PC-3 (cell line): ENCODE results near the gene COL2A1. TPM values are rescaled to one million over a fixed set of nuclear protein-coding genes. Genes with fewer than 3 reads are reported as not detected.
A peak's percentile ranks its signal among the peaks of the same experiment; 100 is the strongest.
"Not testable (repeated sequence)": the region's sequence is repeated elsewhere in the genome, so short reads cannot be mapped to it uniquely, and the experiment has no call there.

Source experiments
- ATAC-seq: fragments of 200-7000 bp; cut with Tn5 transposase; 2 replicates; pipeline ENCODE4 v1.9.1; 2020; ENCODE audit warnings: mild to moderate bottlenecking, moderate library complexity
- BruUV-seq: library from RNA; stranded (reverse); fragments of 400-500 nt; replicated peaks from 2 replicates; lab custom pipeline; 2021; lab: Mats Ljungman, UMichigan
- CTCF ChIA-PET: fragments of 300-600 bp; sonication (Branson Sonifier 250); formaldehyde crosslinking; loops from one replicate; lab custom pipeline; 2022; ENCODE audit warnings: antibody characterized with exemption; lab: Charles Lee
- POLR2A ChIA-PET: fragments of 300-600 bp; sonication (Branson Sonifier 250); formaldehyde crosslinking; loops from one replicate; lab custom pipeline; 2022; ENCODE audit warnings: antibody characterized with exemption; ENCODE audit not compliant: unreplicated experiment; lab: Charles Lee
- DNase-seq: peaks from one replicate; pipeline ENCODE4 v3.0.0-alpha.2; 2015
- H2AFZ ChIP-seq: fragments of 300-600 bp; sonication (generic); 2 replicates; pipeline ENCODE4 v1.6.0; 2016; ENCODE audit warnings: antibody characterized with exemption, low read length
- H3F3A ChIP-seq: fragments of 300-600 bp; sonication (generic); one replicate; pipeline ENCODE4 v1.6.0; 2017; ENCODE audit warnings: antibody characterized with exemption, low read length, control low read depth, mild to moderate bottlenecking; ENCODE audit not compliant: unreplicated experiment
- H3K27ac ChIP-seq: fragments of 300-600 bp; sonication (generic); 2 replicates; pipeline ENCODE4 v1.5.1; 2016; ENCODE audit warnings: mild to moderate bottlenecking, low read length
- H3K27me3 ChIP-seq: fragments of 300-600 bp; sonication (generic); 2 replicates; pipeline ENCODE4 v1.6.1; 2016; ENCODE audit warnings: low read length, mixed read lengths
- H3K36me3 ChIP-seq: fragments of 300-600 bp; sonication (generic); 2 replicates; pipeline ENCODE4 v1.6.1; 2016; ENCODE audit warnings: low read depth, mixed run types, low read length, mixed read lengths
- H3K4me1 ChIP-seq: fragments of 300-600 bp; sonication (generic); 2 replicates; pipeline ENCODE4 v1.5.1; 2016; ENCODE audit warnings: low read length; ENCODE audit not compliant: insufficient read depth
- H3K4me2 ChIP-seq: fragments of 300-600 bp; sonication (generic); 2 replicates; pipeline ENCODE4 v1.6.0; 2016; ENCODE audit warnings: low read length
- H3K4me3 ChIP-seq: fragments of 300-600 bp; sonication (generic); 2 replicates; pipeline ENCODE4 v1.5.1; 2016; ENCODE audit warnings: mild to moderate bottlenecking, low read length, mixed read lengths
- H3K79me2 ChIP-seq: fragments of 300-600 bp; sonication (generic); 2 replicates; pipeline ENCODE4 v1.6.1; 2017; ENCODE audit warnings: low read length, mixed read lengths
- H3K9ac ChIP-seq: fragments of 300-600 bp; sonication (generic); 2 replicates; pipeline ENCODE4 v1.6.0; 2016; ENCODE audit warnings: mild to moderate bottlenecking, low read length
- H3K9me2 ChIP-seq: fragments of 300-600 bp; sonication (generic); replicated peaks from 2 replicates; pipeline ENCODE4 v1.6.1; 2016; ENCODE audit warnings: mixed run types, low read length, mixed read lengths
- H3K9me3 ChIP-seq: fragments of 300-600 bp; sonication (generic); 2 replicates; pipeline ENCODE4 v1.6.1; 2016; ENCODE audit warnings: low read length, mixed read lengths
- H4K20me1 ChIP-seq: fragments of 300-600 bp; sonication (generic); 2 replicates; pipeline ENCODE4 v1.6.1; 2016; ENCODE audit warnings: low read length, mixed read lengths
- EZH2 ChIP-seq: fragments of 300-600 bp; sonication (generic); IDR thresholded peaks from one replicate; pipeline ENCODE4 v1.6.1; 2017; ENCODE audit warnings: antibody characterized with exemption, mild to moderate bottlenecking, low read length; ENCODE audit not compliant: unreplicated experiment
- EZH2phosphoT487 ChIP-seq: fragments of 300-600 bp; sonication (generic); IDR thresholded peaks from 2 replicates; pipeline ENCODE4 v1.6.1; 2018; ENCODE audit warnings: mild to moderate bottlenecking, antibody characterized with exemption, low read length, borderline replicate concordance
- intact Hi-C: fragments of 100-400 bp; cut with micrococcal nuclease; formaldehyde crosslinking; loops from 2 replicates; pipeline ENCODE4 v1.9.0; 2023
- total RNA-seq: library from RNA; depleted of rRNA; stranded (reverse); fragments of >200 nt; gene quantifications from 2 replicates; pipeline ENCODE4 v1.2.3, GENCODE V29; 2014
- TF ChIP-seq, protein P1 (sequence below): fragments of 300-600 bp; sonication (generic); conservative IDR thresholded peaks from 2 replicates; pipeline ENCODE4 v1.5.1; 2017; ENCODE audit warnings: antibody characterized with exemption, low read depth, mild to moderate bottlenecking, low read length

Gene COL2A1
- total RNA-seq, 1 experiment from 2014 or later, result 6.7 TPM

DNA sequence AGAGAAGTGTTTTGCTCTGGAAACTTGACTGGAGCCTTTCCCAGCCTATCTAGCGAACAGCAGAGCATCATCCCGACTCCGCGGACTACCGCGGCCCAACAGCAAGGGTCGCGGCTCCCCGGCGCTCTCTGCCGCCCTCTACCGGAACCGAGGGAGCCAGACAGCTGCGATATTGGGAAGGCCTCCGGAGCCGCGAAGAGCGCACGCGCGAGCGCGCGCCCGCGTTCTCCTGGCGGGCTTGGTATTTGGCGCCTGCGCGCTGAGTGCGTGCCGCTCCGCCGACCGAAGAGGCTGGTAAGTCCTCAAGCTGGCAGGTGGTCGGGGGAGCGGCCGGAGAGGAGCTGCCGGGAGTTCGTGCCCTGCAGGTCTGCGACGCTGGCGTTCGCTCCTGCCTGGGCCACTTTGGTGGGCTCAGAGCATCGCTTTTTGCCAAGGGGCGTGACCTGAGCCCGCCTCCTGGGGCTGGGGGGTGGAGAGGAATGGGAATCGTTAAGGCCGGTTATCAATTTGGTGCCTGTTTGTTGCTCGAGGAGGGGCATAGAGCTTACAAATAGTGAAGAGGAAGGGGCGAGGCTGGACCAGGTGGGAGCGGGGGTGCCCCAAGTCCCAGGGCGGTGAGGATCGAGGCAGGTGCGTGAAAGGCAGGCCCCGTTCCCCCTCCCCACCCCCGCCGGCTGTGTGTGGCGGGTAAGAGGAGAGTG, 40.8 kb downstream of the COL2A1 start, which contains the start of gene TMEM106C:
TMEM106C (plus strand) TSS at position 257 of the 701 bp plus-strand sequence. CDS start 641 bp downstream, outside the sequence.
- intact Hi-C loops, result loop anchor here (1.0 to 5.0 kb wide), 4 partner anchors 39 to 201 kb away; partner anchors contain the start of gene COL2A1
- Histone ChIP-seq H3K4me3 (peak within 1 kb of the TSS; percentile 86), H3K4me2 (peak within 1 kb of the TSS; percentile 83), H3K9me3 (no peaks in the 10 kb centered on the region), H3K79me2 (peaks cover 23% of the 10 kb centered on the region), H2AFZ (peak within 1 kb of the TSS; percentile 98), H3K36me3 (peaks cover 17% of the 10 kb centered on the region), H3F3A (no peaks in the 10 kb centered on the region), H3K4me1 (peaks cover 16% of the 10 kb centered on the region), H3K27ac (no peak within 1 kb of the TSS), H3K9me2 (no peaks in the 10 kb centered on the region), H4K20me1 (no peaks in the 10 kb centered on the region), H3K9ac (peak within 1 kb of the TSS; percentile 82), H3K27me3 (no peaks in the 10 kb centered on the region)
- ATAC-seq (peak; percentile 94), DNase-seq (peak; percentile 94)
- ChIA-PET POLR2A (interaction anchor here (0.6 kb wide), 1 partner anchor 47 kb away, joined by 3 read pairs; no protein-coding TSS in a partner anchor), CTCF (interaction anchor here (0.7 to 0.8 kb wide), 3 partner anchors 58 to 157 kb away, joined by 3 to 4 read pairs (median 3); partner anchors contain the start of gene VDR)
- TF ChIP-seq, protein P1, sequence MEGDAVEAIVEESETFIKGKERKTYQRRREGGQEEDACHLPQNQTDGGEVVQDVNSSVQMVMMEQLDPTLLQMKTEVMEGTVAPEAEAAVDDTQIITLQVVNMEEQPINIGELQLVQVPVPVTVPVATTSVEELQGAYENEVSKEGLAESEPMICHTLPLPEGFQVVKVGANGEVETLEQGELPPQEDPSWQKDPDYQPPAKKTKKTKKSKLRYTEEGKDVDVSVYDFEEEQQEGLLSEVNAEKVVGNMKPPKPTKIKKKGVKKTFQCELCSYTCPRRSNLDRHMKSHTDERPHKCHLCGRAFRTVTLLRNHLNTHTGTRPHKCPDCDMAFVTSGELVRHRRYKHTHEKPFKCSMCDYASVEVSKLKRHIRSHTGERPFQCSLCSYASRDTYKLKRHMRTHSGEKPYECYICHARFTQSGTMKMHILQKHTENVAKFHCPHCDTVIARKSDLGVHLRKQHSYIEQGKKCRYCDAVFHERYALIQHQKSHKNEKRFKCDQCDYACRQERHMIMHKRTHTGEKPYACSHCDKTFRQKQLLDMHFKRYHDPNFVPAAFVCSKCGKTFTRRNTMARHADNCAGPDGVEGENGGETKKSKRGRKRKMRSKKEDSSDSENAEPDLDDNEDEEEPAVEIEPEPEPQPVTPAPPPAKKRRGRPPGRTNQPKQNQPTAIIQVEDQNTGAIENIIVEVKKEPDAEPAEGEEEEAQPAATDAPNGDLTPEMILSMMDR, result peak; percentile 92
- no peak for TF ChIP-seq EZH2phosphoT487
- BruUV-seq, result no TSS peak

DNA sequence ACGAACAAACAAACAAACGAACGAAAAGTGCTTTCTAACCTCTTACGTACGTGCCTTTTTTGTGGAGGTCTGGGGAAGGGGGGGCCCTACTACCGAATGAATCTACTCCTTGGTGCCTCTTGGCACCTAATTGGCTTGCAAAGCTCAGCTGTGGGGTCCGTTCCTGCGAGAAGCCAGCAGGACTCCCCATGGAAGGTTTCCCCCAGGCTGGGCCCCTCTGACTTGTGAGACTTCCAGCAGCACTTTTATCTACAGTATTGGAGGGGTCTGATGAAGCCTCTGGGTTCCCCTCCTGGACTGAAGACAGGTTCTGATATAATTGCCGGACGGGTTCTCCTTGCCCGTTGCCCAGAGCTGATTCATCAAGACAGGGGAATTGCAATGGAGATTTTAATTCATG, 42.1 kb downstream of the COL2A1 start:
- no peaks in the 10 kb centered on the region for H3K9me2 ChIP-seq
- H3K4me1 ChIP-seq, result peaks cover 16% of the 10 kb centered on the region
- no peak overlapping the region for H3K27ac ChIP-seq
- DNase-seq, result no peak
- H3K36me3 ChIP-seq, result peaks cover 8% of the 10 kb centered on the region; the same call in 1 of the 2 replicates
- TF ChIP-seq EZH2 (no peak), EZH2phosphoT487 (no peak)
- TF ChIP-seq, protein P1, result no peak
- no TSS peak for BruUV-seq
- H2AFZ ChIP-seq, result no peak overlapping the region
- ChIA-PET CTCF (no interaction called here), POLR2A (no interaction called here)
- H3K27me3 ChIP-seq, result no peaks in the 10 kb centered on the region
- no peaks in the 10 kb centered on the region; the same call in 1 of the 2 replicates for H3K9me3 ChIP-seq
- intact Hi-C loops, result loop anchor here (5.0 kb wide), 2 partner anchors 40 to 60 kb away; partner anchors contain the start of gene COL2A1
- H4K20me1 ChIP-seq, result no peaks in the 10 kb centered on the region
- ATAC-seq, result no peak
- H3K4me3 ChIP-seq, result no peak overlapping the region
- H3F3A ChIP-seq, result no peaks in the 10 kb centered on the region
- H3K9ac ChIP-seq, result no peak overlapping the region
- no peak overlapping the region for H3K4me2 ChIP-seq
- H3K79me2 ChIP-seq, result peaks cover 23% of the 10 kb centered on the region

DNA sequence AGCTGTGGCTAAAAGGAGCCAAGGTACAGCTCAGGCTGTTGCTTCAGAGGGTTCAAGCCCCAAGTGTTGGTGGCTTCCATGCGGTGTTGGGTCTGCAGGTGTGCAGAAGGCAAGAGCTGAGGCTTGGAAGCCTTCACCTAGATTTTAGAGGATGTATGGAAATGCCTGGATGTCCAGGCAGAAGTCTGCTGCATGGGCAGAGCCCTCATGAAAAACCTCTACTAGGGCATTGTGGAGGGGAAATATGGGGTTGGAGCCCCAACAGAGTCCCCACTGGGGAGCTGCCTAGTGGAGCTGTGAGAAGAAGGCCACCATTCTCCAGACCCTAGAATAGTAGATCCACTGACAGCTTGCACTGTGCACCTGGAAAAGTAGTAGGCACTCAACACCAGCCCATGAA, 46.6 kb downstream of the COL2A1 start:
- H3K79me2 ChIP-seq, H3K27me3 ChIP-seq, ATAC-seq, H3K9ac ChIP-seq, H3K4me1 ChIP-seq, H3K4me2 ChIP-seq, H3K9me2 ChIP-seq, DNase-seq, intact Hi-C loops, H3F3A ChIP-seq, H3K36me3 ChIP-seq, H2AFZ ChIP-seq, BruUV-seq, H3K9me3 ChIP-seq, CTCF ChIA-PET, H3K27ac ChIP-seq, POLR2A ChIA-PET, H4K20me1 ChIP-seq, H3K4me3 ChIP-seq: not testable (repeated sequence)
